ENCODE results near the gene EHHADH. TPM values are rescaled to one million over a fixed set of nuclear protein-coding genes. Genes with fewer than 3 reads are reported as not detected.

The EHHADH gene
- total and polyA plus RNA-seq, 9 of the 15 experiments (the other 6 are each of a cell fraction or from before 2014, with no cell fraction given), result 3.6 to 6.4 (median 5.4) TPM

- no peaks in the 10 kb centered on the region for H3K36me3 ChIP-seq (ENCODE audit: control insufficient read depth, insufficient read depth, low read length)
- intact Hi-C loops (cut with micrococcal nuclease), result loop anchor here (2.0 kb wide), 1 partner anchor 52 kb away; no protein-coding TSS in a partner anchor
- peak overlapping the region; percentile 2; the same call in 1 of the 2 replicates for H3K4me2 ChIP-seq (ENCODE audit: insufficient read depth, low read length)
- H3K79me2 ChIP-seq (ENCODE audit: control insufficient read depth, insufficient read depth, low read length), result no peaks in the 10 kb centered on the region
- H3K4me1 ChIP-seq (replicated peaks in 1 of 2; ENCODE audit: control insufficient read depth in 2 of 2, insufficient read depth in 2 of 2, low read length in 2 of 2), result peaks cover 4 to 10% of the 10 kb centered on the region in 2 experiments; a peak in 3 of 5 replicates
- H3K27me3 ChIP-seq (ENCODE audit: control insufficient read depth in 2 of 2, insufficient read depth in 2 of 2, low read length in 2 of 2), result no peaks in the 10 kb centered on the region; a peak in 1 of 5 replicates
- H2AFZ ChIP-seq (ENCODE audit: low read depth, low read length), result peak overlapping the region; percentile 23
- DNase-seq (ENCODE audit: extremely low read depth in 1 of 4, low spot score in 3 of 4) (peak in 1 of 4 experiments; percentile 17), ATAC-seq (peak; percentile 14; the same call in 1 of the 3 replicates), FAIRE-seq (no peak)
- CTCF ChIA-PET (ENCODE audit: low intra/inter-chr PET ratio), result no interaction called here
- 21% methylated on average over 2 of the region's 2 CpGs for WGBS (ENCODE audit: insufficient coverage, low coverage, missing lambda C conversion rate)
- H3K9me1 ChIP-seq (ENCODE audit: control insufficient read depth, insufficient read depth, low read length), result no peaks in the 10 kb centered on the region
- no peaks in the 10 kb centered on the region for H4K20me1 ChIP-seq (replicated peaks; ENCODE audit: control insufficient read depth, insufficient read depth, low read length)
- no peaks in the 10 kb centered on the region for H3K9me3 ChIP-seq (replicated peaks; ENCODE audit: control insufficient read depth, insufficient read depth, low read depth, low read length)
- in situ Hi-C loops (cut with MboI), result no loop called here
- no peak overlapping the region for H3K27ac ChIP-seq (ENCODE audit: extremely low read depth, low read depth, low read length)
- POLR2A ChIA-PET, result interaction anchor here (0.5 to 1.5 kb wide), 4 partner anchors 10 to 27 kb away, joined by 3 to 5 read pairs (median 4); no protein-coding TSS in a partner anchor
- no peak overlapping the region for H3K4me3 ChIP-seq
- H3K9ac ChIP-seq (ENCODE audit: insufficient read depth in 1 of 2, low read depth in 2 of 2, low read length in 2 of 2), result no peak overlapping the region
- BruUV-seq (replicated peaks), result no TSS peak
- TF ChIP-seq ZNF449 (CRISPR knock-in tag; IDR thresholded peaks at IDR 0.05), result peak; percentile 87
- TF ChIP-seq MAFG (tag; conservative IDR thresholded peaks at IDR 0.05), result no peak
- TF ChIP-seq ZBTB49 (CRISPR knock-in tag; IDR thresholded peaks at IDR 0.05; ENCODE audit: borderline replicate concordance), result no peak
- TF ChIP-seq CGGBP1 (CRISPR knock-in tag; IDR thresholded peaks at IDR 0.05), result no peak
- no peak for TF ChIP-seq NCOR1 (IDR thresholded peaks at IDR 0.05)
- peak; percentile 86; the same call in 1 of the 2 replicates for TF ChIP-seq HOMEZ (CRISPR knock-in tag; IDR thresholded peaks at IDR 0.05)
- no peak for TF ChIP-seq PRPF4 (IDR thresholded peaks at IDR 0.05; ENCODE audit: insufficient read depth, low read depth, low read length, poor library complexity, severe bottlenecking)
- TF ChIP-seq HMG20A (CRISPR knock-in tag; conservative IDR thresholded peaks at IDR 0.05), result no peak
- TF ChIP-seq OTX1 (CRISPR knock-in tag; IDR thresholded peaks at IDR 0.05), result 0 out of 2 replicates have a peak, but pooled peaks have one; percentile 22
- no peak for TF ChIP-seq NR3C1 (CRISPR knock-in tag; IDR thresholded peaks at IDR 0.05)
- TF ChIP-seq MEF2D (tag; conservative IDR thresholded peaks at IDR 0.05; ENCODE audit: low read depth), result peak; percentile 77; the same call in 1 of the 2 replicates
- TF ChIP-seq ZNF124 (CRISPR knock-in tag; IDR thresholded peaks at IDR 0.05), result no peak
- TF ChIP-seq ZNF655 (CRISPR knock-in tag; IDR thresholded peaks at IDR 0.05), result no peak
Observed at GRCh38 chr3:185268194-185268962, 14.5 kb upstream of the EHHADH start.

Measured in K562 (cell line).